SIG-M5 (cell line): ENCODE results near the gene CSNK1E.

Experiments
- DNase-seq: peaks from one replicate; lab custom pipeline; 2025; lab: John Stamatoyannopoulos, UW

The CSNK1E gene

DNA sequence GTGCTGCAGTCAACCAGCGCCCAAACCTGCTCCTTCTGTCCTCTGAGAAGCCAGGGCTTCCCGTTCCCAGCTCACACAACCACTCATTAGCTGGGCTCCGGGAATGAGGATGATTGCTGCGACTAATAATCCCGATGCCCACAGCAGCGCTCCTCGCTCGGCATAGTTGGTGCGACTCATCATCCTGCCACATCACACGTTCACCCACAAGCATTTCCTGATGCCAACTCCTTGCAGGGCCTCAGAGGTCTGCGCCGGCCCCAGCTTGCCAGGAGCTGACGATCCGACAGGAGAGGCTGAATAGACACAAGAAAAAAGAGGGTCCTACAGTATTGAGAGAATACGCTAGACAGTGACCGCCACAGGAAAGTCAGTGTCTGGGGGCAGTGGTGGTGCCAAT, 10.6 kb upstream of the CSNK1E start:
- no peak for DNase-seq

- no peak for DNase-seq
These were observed 10.2 kb upstream of the CSNK1E start for GRCh38 chr22:38327396-38327795.

DNA sequence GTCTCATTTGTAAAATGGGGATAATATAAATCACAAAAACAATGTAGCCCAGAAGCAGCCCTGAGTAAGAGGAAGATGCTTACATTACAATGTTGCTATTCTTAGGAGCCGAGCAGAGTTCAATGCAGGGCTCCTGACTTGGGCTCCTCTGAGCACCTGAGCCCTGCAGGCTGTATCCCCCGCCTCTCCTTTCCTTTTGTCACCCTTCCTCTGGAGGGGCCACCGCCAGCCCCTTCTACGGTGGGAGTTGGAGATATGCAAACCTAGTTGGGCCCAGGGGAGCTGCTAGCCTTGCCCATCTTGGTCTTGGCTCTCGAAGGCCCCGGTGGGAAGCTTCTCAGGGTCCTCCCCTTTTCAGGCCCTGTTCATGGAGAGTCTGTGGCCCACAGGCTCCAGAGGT, 8.4 kb upstream of the CSNK1E start:
- no peak for DNase-seq

- no peak for DNase-seq
These were observed 3.6 kb upstream of the CSNK1E start for GRCh38 chr22:38320605-38321402.

DNA sequence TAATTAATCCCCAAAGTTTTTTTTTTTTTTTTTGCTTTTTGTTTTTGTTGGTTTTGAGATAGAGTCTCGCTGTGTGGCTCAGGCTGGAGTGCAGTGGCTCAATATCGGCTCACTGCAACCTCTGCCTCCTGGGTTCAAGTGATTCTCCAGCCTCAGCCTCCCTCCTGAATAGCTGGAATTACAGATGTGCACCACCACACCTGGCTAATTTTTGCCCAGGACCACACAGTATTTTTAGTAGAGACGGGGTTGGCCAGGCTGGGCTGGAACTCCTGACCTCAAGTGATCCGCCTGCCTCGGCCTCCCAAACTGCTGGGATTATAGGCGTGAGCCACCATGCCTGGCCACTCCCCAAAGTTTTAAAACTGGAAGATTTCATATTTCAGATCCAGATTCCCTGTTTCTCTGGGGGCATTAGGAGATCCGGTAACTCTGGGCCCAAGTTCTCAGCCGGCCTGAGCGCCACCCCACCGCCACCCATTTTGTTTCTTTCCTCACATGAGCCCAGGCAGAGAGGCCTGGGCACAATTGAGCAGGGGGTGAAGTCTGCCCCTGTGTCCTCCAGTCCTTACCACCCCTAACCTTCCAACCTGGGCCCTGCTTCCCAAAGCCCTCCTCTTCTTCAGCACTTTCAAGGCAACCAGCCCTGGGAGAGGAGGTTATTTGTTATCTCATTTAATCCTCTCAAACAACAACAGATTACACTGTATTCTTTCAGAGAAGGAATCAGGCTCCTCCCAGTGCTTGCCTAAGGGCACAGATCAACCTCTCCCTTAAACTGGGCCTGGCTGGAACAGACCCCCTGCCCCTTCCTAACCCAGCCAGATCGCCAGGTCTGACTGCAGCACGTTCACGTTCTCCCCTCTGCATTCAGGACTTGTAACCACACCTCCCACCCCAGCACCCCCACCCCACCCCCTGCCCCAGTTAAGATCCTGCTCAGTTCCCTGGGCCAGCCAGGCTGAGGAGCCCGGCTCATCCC, 1.9 kb upstream of the CSNK1E start:
- DNase-seq: no peak

- no peak for DNase-seq
These were observed 922 bp upstream of the CSNK1E start for GRCh38 chr22:38317995-38318715.

- DNase-seq: no peak
These were observed 690 bp downstream of the CSNK1E start for GRCh38 chr22:38316364-38317121.

GRCh38 chr22:38315823-38316363, 1.3 kb downstream of the CSNK1E start:
- DNase-seq: no peak

- no peak for DNase-seq
These were observed 2.1 kb downstream of the CSNK1E start for GRCh38 chr22:38314933-38315822.

DNA sequence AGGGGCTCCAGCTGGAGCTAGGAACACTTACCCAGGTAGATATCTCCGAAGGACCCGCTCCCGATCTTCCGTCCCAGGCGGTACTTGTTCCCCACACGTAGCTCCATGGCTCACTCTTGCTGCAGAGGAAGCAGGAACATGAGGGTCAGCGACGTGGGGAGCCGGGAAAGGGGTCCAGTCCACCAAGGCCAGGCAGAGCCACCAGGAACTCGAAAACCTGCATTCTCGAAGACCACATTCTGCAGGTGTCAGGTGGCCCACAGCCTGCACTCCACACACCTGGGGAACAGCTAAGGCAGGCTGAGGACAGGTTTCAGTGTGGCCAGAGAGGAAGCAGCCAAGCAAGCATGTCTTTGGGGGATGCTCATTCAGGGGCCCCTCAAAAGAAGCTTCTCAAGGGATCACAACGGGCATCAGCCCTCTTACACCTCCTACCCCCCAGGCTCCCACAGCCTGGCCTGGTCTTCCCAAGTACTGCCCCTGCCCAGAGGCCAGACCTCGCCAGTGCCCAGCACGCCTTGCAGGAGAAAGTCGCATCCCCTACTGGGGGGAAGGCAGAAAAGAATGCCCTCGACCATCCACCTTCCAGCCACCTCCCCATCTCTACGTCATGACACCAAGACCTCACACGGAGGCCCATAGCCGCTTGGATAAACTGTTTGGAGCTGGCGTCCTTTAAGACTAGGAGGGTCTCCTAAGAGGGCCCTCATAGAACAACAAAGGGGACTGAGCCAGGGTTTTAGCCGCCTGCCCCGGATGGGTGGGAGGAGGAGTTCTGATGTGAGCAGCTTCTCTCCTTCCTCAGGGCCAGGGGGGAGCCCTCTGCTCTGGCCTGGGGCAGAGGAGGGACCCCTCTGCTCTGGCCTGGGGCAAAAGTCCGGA, 2.9 kb downstream of the CSNK1E start:
- DNase-seq: no peak

- no peak for DNase-seq
These were observed 3.8 kb downstream of the CSNK1E start for GRCh38 chr22:38313384-38313955.

GRCh38 chr22:38312261-38312800, 4.9 kb downstream of the CSNK1E start:
- DNase-seq: no peak

GRCh38 chr22:38311323-38311620, 6.0 kb downstream of the CSNK1E start:
- DNase-seq: no peak

- no peak for DNase-seq
These were observed 6.5 kb downstream of the CSNK1E start for GRCh38 chr22:38310518-38311322.

- no peak for DNase-seq
These were observed 7.4 kb downstream of the CSNK1E start for GRCh38 chr22:38309614-38310517.

DNA sequence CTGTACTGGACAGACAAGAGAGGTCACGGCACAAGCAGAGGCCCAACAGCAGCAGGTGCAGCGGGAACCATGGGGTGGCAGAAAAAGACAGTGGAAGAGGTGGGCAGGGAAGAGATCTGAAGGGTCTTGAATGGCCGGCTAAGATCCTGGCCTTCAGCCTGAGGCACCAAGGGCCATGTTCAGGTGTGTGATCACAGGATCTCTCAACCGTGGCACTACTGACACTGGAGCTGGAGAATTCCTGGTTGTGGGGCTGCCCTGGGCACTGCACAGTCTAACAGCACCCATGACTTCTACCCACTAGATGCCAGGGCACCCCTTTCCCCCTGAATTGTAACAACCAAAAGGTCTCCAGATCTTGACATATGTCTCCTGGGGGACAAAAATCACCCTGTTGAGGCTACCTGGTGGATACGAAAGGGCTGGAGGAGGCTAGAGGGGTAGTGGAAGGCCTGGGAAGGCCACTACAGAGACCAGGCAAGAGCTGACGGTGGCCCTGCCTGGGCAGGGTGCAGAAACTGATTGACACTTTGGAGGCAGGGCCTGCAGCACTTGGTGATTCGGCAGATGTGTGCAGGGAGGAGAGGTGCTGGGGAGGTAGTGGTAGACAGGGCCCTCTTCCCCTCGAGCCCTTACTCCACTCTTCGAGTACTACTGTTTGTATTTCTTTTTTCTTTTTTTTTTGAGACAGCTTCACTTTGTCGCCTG, 8.3 kb downstream of the CSNK1E start:
- DNase-seq: no peak
